ENCODE data around the gene COPS8. TPM values are rescaled to one million over a fixed set of nuclear protein-coding genes. Genes with fewer than 3 reads are reported as not detected.

COPS8 gene
- total RNA-seq, 1 experiment from 2014 or later = 64.7 TPM

DNA sequence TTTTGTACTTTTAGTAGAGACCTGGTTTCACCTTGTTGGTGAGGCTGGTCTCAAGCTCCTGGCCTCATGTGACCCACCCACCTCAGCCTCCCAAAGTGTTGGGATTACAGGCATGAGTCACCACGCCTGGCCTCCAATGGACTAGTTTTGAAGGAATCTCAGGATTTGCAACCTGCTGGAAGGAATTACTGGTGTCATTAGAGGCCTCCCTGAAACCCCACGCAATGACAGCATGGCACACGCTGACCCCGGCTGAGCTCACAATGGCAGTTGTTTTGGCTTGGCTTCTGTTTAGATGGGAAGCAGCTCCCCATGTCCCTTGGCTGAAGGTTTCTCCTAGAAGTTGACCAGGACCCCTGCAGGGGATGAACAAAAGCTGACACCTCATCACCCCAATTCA, 23.1 kb upstream of the COPS8 start:
- H3K9me2 ChIP-seq (ENCODE audit: insufficient read depth) = no peaks in the 10 kb centered on the region
- no peak overlapping the region for H3K4me2 ChIP-seq
- no TSS peak for BruUV-seq (replicated peaks)
- no peaks in the 10 kb centered on the region for H3F3A ChIP-seq (ENCODE audit: insufficient read depth, low read depth)
- H3K27ac ChIP-seq = no peak overlapping the region
- intact Hi-C loops (cut with micrococcal nuclease; ENCODE audit: unreplicated experiment) = loop anchor here (5.0 kb wide), 1 partner anchor 1285 kb away; no protein-coding TSS in a partner anchor
- ChIA-PET CTCF (no interaction called here), POLR2A (ENCODE audit: unreplicated experiment) (no interaction called here)
- no peaks in the 10 kb centered on the region for H3K4me1 ChIP-seq (replicated peaks; ENCODE audit: insufficient read depth)
- no peak for DNase-seq
- no peaks in the 10 kb centered on the region for H3K79me2 ChIP-seq (ENCODE audit: low read depth)
- no peaks in the 10 kb centered on the region for H4K20me1 ChIP-seq (ENCODE audit: insufficient read depth)
- no peak overlapping the region for H2AFZ ChIP-seq
- H3K27me3 ChIP-seq (ENCODE audit: insufficient read depth, low read depth) = peaks cover 32% of the 10 kb centered on the region
- no peaks in the 10 kb centered on the region for H3K36me3 ChIP-seq (ENCODE audit: low read depth)
- no peak overlapping the region for H3K4me3 ChIP-seq
- no peaks in the 10 kb centered on the region for H3K9me3 ChIP-seq (ENCODE audit: insufficient read depth, low read depth)
- no peak for TF ChIP-seq EZH2 (IDR thresholded peaks at IDR 0.05; ENCODE audit: low read depth)
- TF ChIP-seq, protein P1, sequence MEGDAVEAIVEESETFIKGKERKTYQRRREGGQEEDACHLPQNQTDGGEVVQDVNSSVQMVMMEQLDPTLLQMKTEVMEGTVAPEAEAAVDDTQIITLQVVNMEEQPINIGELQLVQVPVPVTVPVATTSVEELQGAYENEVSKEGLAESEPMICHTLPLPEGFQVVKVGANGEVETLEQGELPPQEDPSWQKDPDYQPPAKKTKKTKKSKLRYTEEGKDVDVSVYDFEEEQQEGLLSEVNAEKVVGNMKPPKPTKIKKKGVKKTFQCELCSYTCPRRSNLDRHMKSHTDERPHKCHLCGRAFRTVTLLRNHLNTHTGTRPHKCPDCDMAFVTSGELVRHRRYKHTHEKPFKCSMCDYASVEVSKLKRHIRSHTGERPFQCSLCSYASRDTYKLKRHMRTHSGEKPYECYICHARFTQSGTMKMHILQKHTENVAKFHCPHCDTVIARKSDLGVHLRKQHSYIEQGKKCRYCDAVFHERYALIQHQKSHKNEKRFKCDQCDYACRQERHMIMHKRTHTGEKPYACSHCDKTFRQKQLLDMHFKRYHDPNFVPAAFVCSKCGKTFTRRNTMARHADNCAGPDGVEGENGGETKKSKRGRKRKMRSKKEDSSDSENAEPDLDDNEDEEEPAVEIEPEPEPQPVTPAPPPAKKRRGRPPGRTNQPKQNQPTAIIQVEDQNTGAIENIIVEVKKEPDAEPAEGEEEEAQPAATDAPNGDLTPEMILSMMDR (conservative IDR thresholded peaks at IDR 0.05) = no peak

DNA sequence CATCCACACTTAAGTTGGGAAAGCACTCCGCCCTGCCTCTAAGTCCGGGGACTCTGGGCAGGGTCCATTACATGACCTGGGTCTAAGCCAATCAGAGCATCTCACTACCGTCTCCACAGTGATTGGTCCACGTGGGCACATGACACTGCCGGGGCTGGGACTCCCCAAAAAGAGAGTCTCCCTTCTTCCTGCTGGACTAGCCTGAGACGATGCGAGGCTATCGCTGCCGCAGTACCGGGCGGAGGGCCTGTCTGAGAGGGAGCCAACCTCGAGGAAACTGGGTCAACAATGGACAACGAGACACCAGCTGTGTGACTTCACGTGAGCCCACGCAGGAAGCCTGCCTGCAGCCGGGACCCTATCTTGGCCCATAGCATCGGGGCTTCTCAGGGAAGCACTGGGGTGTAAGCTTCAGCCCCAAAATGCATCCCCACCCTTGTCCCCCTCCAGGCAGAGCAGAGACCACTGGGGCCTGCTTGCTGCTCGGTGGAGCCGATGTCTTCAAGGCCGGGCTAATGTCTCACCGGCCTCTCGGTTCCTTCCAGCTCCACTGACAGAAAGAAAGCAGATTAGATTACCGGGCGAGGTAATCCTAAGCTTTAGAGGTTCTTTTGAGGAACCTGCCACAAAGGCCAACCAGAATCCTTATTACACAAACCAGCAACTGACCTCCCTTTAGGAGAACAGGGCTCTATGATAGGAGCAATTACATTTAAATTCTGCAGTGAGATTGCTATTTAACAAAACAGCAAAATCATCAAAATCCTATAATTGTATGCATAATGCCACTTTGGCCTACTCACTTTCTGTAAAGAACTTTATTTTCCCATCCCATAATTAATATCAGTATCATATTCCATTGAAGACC, 21.3 kb upstream of the COPS8 start:
- intact Hi-C loops (cut with micrococcal nuclease; ENCODE audit: unreplicated experiment) = loop anchor here (5.0 kb wide), 1 partner anchor 1287 kb away; no protein-coding TSS in a partner anchor
- CTCF ChIA-PET = interaction anchor here (0.8 to 1.1 kb wide), 2 partner anchors 716 to 818 kb away, joined by 4 to 7 read pairs; no protein-coding TSS in a partner anchor

DNA sequence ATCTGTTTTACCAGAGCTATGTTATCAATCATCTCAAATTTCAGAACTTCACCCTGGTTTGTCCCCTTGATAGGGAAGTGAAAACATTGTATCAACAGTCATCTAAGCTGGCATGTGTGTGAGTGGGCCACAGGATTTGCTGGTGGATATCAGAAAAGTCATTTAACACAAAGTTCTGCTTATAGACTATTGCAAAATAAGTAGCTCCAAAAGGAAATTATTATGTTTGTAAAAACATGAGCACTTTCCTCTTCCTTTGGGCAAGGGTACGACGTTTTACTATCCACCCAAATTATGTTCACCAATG, 20.7 kb upstream of the COPS8 start:
- Histone ChIP-seq H2AFZ (no peak overlapping the region), H3K4me1 (replicated peaks; ENCODE audit: insufficient read depth) (no peaks in the 10 kb centered on the region), H3K4me2 (no peak overlapping the region), H3K9me2 (ENCODE audit: insufficient read depth) (no peaks in the 10 kb centered on the region), H4K20me1 (ENCODE audit: insufficient read depth) (no peaks in the 10 kb centered on the region), H3K9me3 (ENCODE audit: insufficient read depth, low read depth) (no peaks in the 10 kb centered on the region), H3K36me3 (ENCODE audit: low read depth) (no peaks in the 10 kb centered on the region), H3K79me2 (ENCODE audit: low read depth) (no peaks in the 10 kb centered on the region), H3K27ac (no peak overlapping the region), H3F3A (ENCODE audit: insufficient read depth, low read depth) (no peaks in the 10 kb centered on the region), H3K4me3 (no peak overlapping the region), H3K27me3 (ENCODE audit: insufficient read depth, low read depth) (peaks cover 8% of the 10 kb centered on the region; the same call in 1 of the 2 replicates)
- BruUV-seq (replicated peaks) = no TSS peak
- intact Hi-C loops (cut with micrococcal nuclease; ENCODE audit: unreplicated experiment) = no loop called here
- no peak for DNase-seq
- CTCF ChIA-PET = interaction anchor here (0.8 to 1.1 kb wide), 2 partner anchors 717 to 818 kb away, joined by 4 to 7 read pairs; no protein-coding TSS in a partner anchor
- no peak for TF ChIP-seq EZH2 (IDR thresholded peaks at IDR 0.05; ENCODE audit: low read depth)
- TF ChIP-seq, protein P1 (conservative IDR thresholded peaks at IDR 0.05) = no peak
- POLR2A ChIA-PET (ENCODE audit: unreplicated experiment) = no interaction called here

More for the DNA sequence above, 21.3 kb upstream of the COPS8 start:
- Histone ChIP-seq H3K9me3 (ENCODE audit: insufficient read depth, low read depth) (no peaks in the 10 kb centered on the region), H3K4me3 (no peak overlapping the region), H3K27ac (no peak overlapping the region), H3K9me2 (ENCODE audit: insufficient read depth) (no peaks in the 10 kb centered on the region), H3F3A (ENCODE audit: insufficient read depth, low read depth) (no peaks in the 10 kb centered on the region), H2AFZ (no peak overlapping the region), H3K79me2 (ENCODE audit: low read depth) (no peaks in the 10 kb centered on the region), H3K4me1 (replicated peaks; ENCODE audit: insufficient read depth) (no peaks in the 10 kb centered on the region), H3K27me3 (ENCODE audit: insufficient read depth, low read depth) (peaks cover 14% of the 10 kb centered on the region; the same call in 1 of the 2 replicates), H3K4me2 (no peak overlapping the region), H4K20me1 (ENCODE audit: insufficient read depth) (no peaks in the 10 kb centered on the region), H3K36me3 (ENCODE audit: low read depth) (no peaks in the 10 kb centered on the region)
- BruUV-seq (replicated peaks) = no TSS peak
- no peak for TF ChIP-seq EZH2 (IDR thresholded peaks at IDR 0.05; ENCODE audit: low read depth)
- TF ChIP-seq, protein P1 (conservative IDR thresholded peaks at IDR 0.05) = no peak
- no peak for DNase-seq
- POLR2A ChIA-PET (ENCODE audit: unreplicated experiment) = no interaction called here

All from PC-9 (cell line).